T-helper 1 cell treated with Interleukin-12 subunit alpha and Interleukin-12 subunit beta and Interleukin-4 antibody, amounts not matched to agents 30 μg/mL and 1 μg/mL, for 36 hours (primary cell): ENCODE measurements around the gene PPP1R15B.
A peak's percentile ranks its signal among the peaks of the same experiment; 100 is the strongest.

ENCODE experiments used
- H3K27ac Mint-ChIP-seq: one replicate; pipeline ENCODE4 v1.8.0; 2021; ENCODE audit warnings: mild to moderate bottlenecking, mixed read lengths
- H3K27me3 Mint-ChIP-seq: one replicate; pipeline ENCODE4 v1.8.0; 2021; ENCODE audit warnings: low read depth, mixed read lengths
- H3K36me3 Mint-ChIP-seq: one replicate; pipeline ENCODE4 v1.8.0; 2021; ENCODE audit warnings: low read depth, mixed read lengths
- H3K4me1 Mint-ChIP-seq: one replicate; pipeline ENCODE4 v1.8.0; 2021; ENCODE audit warnings: low read depth, mixed read lengths
- H3K4me3 Mint-ChIP-seq: one replicate; pipeline ENCODE4 v1.8.0; 2021; ENCODE audit warnings: mild to moderate bottlenecking, moderate library complexity, mixed read lengths
- H3K9me3 Mint-ChIP-seq: one replicate; pipeline ENCODE4 v1.8.0; 2021; ENCODE audit warnings: mixed read lengths

PPP1R15B gene

DNA sequence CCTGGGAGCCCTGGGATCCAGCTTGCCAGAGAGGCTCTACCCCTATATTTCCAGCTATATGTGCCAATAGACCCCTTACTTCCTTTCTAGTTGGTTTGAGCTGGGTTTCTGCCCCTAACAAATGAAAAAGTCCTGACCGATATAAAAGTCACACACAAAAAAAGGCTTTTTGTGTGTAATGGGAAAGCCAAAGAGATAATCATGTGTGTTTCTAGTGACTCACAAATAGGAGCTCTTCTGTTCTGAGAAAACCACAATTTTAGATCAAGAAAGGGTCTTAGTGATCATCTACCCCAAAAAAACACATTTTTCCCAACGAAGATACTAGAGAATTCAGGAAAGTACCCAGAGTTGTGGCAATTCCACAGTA, 28.9 kb downstream of the PPP1R15B start:
- Mint-ChIP-seq H3K27me3 (peaks cover 35% of the 10 kb centered on the region), H3K4me1 (peaks cover 8% of the 10 kb centered on the region), H3K9me3 (no peaks in the 10 kb centered on the region), H3K27ac (no peak overlapping the region), H3K36me3 (no peaks in the 10 kb centered on the region), H3K4me3 (no peak overlapping the region)

GRCh38 chr1:204380293-204380831, 31.3 kb downstream of the PPP1R15B start:
- H3K9me3 Mint-ChIP-seq, result no peaks in the 10 kb centered on the region
- peaks cover 36% of the 10 kb centered on the region for H3K27me3 Mint-ChIP-seq
- H3K4me3 Mint-ChIP-seq, result no peak overlapping the region
- H3K27ac Mint-ChIP-seq, result no peak overlapping the region
- no peaks in the 10 kb centered on the region for H3K36me3 Mint-ChIP-seq
- peaks cover 12% of the 10 kb centered on the region for H3K4me1 Mint-ChIP-seq

DNA sequence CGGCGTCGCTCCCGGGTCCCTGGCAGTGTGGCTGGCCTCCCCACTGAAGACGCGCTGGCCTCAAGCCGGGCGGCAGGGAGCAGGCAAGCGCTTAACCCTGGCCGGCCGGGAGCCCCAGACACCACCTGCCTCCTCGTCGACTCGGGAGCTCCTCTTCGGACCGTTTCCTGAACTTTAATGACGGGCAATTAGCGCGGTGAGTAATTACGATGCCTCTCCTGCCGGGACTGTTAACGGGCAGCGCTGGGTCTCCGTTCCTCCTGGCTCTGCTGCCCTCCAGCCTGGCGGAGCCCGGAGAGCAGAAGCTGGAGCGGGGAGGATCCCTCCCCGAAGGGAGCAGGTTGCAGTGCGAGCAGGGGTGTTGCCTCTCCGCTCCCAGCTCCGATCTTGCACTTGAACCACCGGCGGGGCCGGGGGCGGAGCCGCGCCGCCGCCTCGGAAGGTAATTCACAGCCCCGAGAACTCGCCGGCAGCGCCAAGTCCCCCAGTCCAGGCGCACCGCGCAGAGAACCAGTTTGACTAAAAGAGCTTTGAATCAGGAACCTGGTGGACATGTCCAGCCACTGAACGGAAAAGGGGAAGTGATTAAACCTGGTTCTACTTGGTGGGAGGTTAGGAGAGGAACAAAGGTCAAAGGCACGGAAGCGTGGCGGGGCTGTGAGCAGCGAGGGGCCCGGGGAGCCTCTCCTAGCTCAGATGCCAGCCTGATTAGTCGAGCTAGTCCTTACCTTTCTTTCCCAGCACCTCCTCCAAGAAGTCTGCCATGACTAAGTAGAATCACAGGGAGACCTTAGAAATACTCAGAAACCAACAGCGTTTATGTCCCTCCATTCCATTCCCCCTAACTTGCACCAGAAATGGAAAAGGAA, 33.6 kb downstream of the PPP1R15B start:
- Mint-ChIP-seq H3K9me3 (no peaks in the 10 kb centered on the region), H3K27me3 (peaks cover 36% of the 10 kb centered on the region), H3K4me3 (peak overlapping the region; percentile 79), H3K4me1 (peaks cover 12% of the 10 kb centered on the region), H3K27ac (no peak overlapping the region), H3K36me3 (no peaks in the 10 kb centered on the region)

DNA sequence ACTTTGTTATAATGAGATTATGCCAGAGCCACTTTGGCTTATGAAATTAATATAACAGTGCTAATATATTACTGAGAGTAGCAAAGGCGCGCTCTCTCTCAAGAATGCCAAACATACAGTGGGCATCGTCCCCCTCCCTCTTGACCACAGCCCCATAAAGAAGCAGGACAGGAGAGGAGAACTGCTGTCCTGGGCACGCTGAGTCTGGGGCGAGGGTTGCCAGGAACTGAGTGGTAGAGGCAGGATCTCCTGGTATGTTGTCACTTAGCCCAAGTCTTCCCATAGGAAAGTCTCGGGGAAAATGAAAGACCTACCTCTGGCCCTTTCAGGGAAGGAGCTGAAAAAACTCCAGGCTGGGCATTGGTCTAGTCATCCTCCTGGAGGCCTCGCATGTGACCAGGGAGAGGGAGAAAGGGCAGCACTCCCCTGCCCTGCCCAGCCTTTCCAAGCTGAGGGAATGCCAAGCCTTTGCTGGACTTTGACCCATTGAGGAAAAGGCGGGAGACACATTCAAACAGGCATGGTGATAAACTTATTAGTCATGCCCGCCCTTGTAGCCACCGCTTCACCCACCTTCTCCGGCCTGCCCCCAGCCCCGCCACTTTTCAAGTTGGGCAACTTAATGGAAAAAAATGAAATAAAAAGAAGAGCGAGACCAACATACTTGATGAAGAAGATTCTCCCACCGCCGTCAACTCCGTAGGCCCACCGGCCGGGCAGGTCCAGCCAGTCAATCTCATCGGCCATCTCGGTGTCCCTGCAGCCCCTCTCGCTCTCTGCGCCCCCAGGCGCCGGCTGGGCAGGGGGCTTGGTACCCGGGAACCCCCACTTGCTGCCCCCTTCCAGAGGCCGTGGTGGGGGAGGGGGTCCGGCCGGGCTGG, 34.5 kb downstream of the PPP1R15B start:
- Mint-ChIP-seq H3K27me3 (peaks cover 36% of the 10 kb centered on the region), H3K36me3 (no peaks in the 10 kb centered on the region), H3K27ac (no peak overlapping the region), H3K4me1 (peaks cover 12% of the 10 kb centered on the region), H3K9me3 (no peaks in the 10 kb centered on the region), H3K4me3 (peak overlapping the region; percentile 59)

DNA sequence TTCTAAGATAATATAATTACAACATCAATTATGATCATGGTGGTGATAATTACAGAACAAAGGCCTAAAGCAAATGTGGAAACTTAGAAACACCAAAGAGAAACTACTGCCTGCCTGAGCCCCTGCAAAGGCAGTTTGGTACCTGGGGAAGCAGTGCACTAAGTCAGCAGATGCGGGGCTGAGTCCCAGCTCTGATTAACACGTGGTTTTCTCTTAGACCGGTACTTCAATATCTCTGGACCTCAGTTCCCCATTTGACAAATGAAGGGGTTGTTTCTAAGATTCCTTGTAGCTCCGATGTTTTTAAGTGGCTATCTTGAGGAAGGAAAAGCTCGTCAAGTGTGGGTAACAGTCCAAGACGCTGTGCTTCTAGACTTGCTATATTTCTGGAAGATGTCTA, 35.2 kb downstream of the PPP1R15B start:
- Mint-ChIP-seq H3K27me3 (peaks cover 34% of the 10 kb centered on the region), H3K9me3 (no peaks in the 10 kb centered on the region), H3K27ac (no peak overlapping the region), H3K36me3 (no peaks in the 10 kb centered on the region), H3K4me1 (peaks cover 11% of the 10 kb centered on the region), H3K4me3 (no peak overlapping the region)

- no peaks in the 10 kb centered on the region for H3K9me3 Mint-ChIP-seq
Observed at GRCh38 chr1:204373911-204374310, 37.7 kb downstream of the PPP1R15B start.

GRCh38 chr1:204370176-204370575, 41.4 kb downstream of the PPP1R15B start:
- no peak overlapping the region for H3K4me3 Mint-ChIP-seq
- peaks cover 5% of the 10 kb centered on the region for H3K27me3 Mint-ChIP-seq
- no peak overlapping the region for H3K27ac Mint-ChIP-seq
- no peaks in the 10 kb centered on the region for H3K36me3 Mint-ChIP-seq
- H3K4me1 Mint-ChIP-seq, result peaks cover under 1% of the 10 kb centered on the region
- H3K9me3 Mint-ChIP-seq, result no peaks in the 10 kb centered on the region

More at GRCh38 chr1:204373911-204374310, 37.7 kb downstream of the PPP1R15B start:
- Mint-ChIP-seq H3K4me1 (peaks cover 10% of the 10 kb centered on the region), H3K27me3 (peaks cover 16% of the 10 kb centered on the region), H3K4me3 (no peak overlapping the region), H3K27ac (no peak overlapping the region), H3K36me3 (no peaks in the 10 kb centered on the region)

DNA sequence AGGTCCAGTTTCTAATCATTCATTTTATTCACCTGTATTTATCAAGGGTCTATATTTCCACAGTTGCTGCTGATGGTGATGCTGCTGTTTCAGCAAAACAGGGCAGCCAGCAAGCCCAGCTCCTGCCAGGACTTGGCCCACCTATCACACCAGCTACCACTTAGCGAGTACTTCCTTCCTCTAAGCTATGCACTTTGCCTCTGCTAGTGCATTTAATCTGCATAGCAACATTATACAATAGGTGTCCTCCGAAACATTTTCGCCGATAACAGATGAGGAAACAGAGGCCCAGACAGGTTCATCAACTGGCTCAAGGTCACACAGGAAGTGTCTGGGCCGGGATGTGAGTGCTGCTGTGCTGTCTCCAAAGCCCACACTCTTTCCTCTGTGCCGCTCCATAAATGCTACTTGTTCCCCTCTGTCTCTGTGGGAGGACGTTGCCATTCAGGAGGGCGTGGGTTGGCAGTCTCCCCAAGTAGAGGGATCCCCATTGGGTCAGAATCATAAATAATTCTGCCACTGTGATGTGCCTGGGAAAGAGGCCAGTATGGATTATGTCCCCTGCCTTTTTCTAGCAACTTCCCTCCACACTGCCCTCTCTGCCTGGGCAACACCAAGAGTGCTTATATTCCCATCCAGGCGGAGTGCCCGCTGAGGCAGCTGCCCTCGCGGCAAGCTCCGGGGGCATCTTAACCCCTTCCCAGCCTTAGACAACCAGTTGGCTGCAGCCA, 42.5 kb downstream of the PPP1R15B start:
- peaks cover 4% of the 10 kb centered on the region for H3K4me1 Mint-ChIP-seq
- H3K36me3 Mint-ChIP-seq, result no peaks in the 10 kb centered on the region
- no peaks in the 10 kb centered on the region for H3K9me3 Mint-ChIP-seq
- H3K4me3 Mint-ChIP-seq, result no peak overlapping the region
- no peak overlapping the region for H3K27ac Mint-ChIP-seq
- H3K27me3 Mint-ChIP-seq, result peaks cover 5% of the 10 kb centered on the region

DNA sequence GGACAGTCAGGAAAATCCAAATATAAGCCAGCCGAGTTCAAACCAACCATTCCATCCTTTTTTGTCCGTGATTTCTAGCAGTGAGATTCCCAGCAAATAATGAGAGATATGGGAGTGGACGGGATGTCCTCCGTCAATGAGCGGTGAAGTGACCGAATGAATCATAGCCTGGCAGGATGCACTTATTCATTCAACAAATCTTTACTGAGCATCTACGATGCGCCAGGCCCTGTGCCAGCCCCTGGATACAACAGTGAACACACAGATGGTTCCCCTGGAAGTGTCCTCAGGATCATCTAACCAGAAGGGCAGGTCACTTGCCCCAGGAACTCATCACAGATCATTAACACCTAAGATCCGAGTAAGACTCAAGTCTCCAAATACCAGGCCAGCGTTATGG, 43.7 kb downstream of the PPP1R15B start:
- Mint-ChIP-seq H3K36me3 (no peaks in the 10 kb centered on the region), H3K27ac (no peak overlapping the region), H3K4me3 (no peak overlapping the region)

DNA sequence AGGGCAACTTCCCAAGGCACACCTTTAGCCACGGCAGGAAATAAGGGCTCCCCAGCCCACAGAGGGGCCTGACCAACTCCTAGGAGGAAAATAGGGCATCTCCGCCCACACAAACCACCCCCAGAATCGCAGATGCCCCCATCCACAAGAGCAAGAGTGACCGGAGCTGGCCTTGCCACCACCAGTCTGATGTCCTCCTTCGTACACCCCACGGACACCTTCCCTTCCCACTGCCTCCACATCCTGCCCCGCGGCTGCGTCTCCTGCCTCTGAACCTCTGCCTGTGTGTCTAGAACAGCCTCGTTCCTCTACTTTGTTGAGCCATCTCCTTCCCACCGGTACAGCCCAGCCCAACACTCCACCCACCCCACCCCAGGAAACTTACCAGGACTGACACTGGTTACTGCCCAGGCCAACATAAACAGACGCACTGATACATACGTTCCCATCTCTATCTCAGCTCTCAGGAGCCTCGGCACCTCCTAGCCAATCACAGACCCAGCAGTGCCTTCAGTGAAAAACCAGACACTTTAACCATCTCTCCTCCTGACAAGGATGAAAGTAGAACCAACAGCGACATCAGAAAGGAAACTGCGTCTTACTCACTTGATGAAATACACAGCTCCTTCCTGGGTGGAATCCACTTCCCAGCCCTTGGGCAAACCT, 44.3 kb downstream of the PPP1R15B start:
- Mint-ChIP-seq H3K4me3 (no peak overlapping the region), H3K27me3 (peaks cover 5% of the 10 kb centered on the region), H3K27ac (no peak overlapping the region), H3K9me3 (no peaks in the 10 kb centered on the region), H3K36me3 (no peaks in the 10 kb centered on the region), H3K4me1 (peaks cover 9% of the 10 kb centered on the region)

More for the DNA sequence above, 43.7 kb downstream of the PPP1R15B start:
- peaks cover 5% of the 10 kb centered on the region for H3K27me3 Mint-ChIP-seq
- H3K9me3 Mint-ChIP-seq, result no peaks in the 10 kb centered on the region
- H3K4me1 Mint-ChIP-seq, result peaks cover 9% of the 10 kb centered on the region

- no peaks in the 10 kb centered on the region for H3K36me3 Mint-ChIP-seq
- no peaks in the 10 kb centered on the region for H3K9me3 Mint-ChIP-seq
- H3K27me3 Mint-ChIP-seq, result peaks cover 5% of the 10 kb centered on the region
- H3K27ac Mint-ChIP-seq, result no peak overlapping the region
- no peak overlapping the region for H3K4me3 Mint-ChIP-seq
- H3K4me1 Mint-ChIP-seq, result peaks cover 9% of the 10 kb centered on the region
Observed at GRCh38 chr1:204366759-204367158, 44.9 kb downstream of the PPP1R15B start.

DNA sequence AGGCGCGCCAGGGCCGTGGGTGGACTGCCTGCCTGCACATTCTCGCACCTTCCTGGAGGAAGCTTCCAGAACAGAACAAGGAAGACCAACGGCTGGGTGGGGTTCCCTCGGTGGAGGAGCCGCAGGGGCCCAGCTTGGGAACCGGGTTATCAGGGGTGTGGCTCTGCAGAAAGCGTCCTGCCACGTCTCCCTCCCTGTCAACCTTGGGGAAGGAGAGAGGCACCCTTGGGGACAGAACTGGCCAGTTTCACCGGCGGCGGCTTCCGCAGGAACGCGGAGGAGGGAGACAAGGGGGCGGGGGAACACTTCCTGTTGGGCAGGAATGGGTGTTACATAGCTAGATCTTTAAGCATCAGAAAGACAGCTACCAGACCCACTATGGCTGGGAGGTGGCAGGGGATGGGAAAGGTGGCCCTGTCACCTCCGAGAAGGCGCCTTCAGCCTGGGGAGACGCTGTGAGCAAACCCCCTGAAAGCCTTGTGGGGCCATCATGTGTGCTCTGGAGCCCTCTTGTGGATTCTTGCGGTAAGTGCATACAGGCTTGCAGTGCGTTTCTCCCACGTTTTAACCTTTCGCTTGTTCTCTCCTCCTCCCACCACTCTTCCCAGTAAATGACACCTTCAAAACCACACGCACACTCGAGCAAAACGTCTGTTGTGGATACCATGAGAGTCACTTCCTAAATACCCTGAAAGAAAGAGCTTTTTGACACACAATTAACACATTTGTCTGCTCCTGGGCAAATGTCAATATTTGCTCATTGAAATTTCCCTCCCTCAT, 48.1 kb downstream of the PPP1R15B start:
- Mint-ChIP-seq H3K36me3 (no peaks in the 10 kb centered on the region), H3K4me1 (peaks cover 9% of the 10 kb centered on the region), H3K27me3 (no peaks in the 10 kb centered on the region), H3K4me3 (peak overlapping the region; percentile 64), H3K27ac (peak overlapping the region; percentile 62), H3K9me3 (no peaks in the 10 kb centered on the region)

DNA sequence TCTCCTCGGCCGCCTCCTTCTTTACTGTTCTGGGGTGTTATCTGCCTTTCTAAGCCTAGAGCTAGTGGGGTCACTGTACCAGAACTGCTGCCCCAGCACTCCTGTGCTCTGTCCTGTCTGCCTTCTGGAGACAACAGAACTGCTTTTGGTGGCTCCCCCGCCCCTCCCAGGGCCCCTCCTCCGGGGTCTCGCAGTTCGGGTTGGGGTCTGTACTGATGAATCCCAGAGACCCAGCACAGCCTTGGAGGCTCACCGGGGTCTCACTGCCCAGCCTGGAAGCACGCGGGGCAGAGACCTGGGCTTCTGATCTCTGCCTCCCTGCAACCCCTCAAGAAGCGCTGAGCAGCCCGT, 48.7 kb downstream of the PPP1R15B start:
- Mint-ChIP-seq H3K36me3 (no peaks in the 10 kb centered on the region), H3K4me1 (peaks cover 9% of the 10 kb centered on the region), H3K4me3 (peak overlapping the region; percentile 64), H3K9me3 (no peaks in the 10 kb centered on the region), H3K27ac (no peak overlapping the region), H3K27me3 (no peaks in the 10 kb centered on the region)
